ENCODE results near the gene CAMK2B.

Gene CAMK2B

GRCh38 chr7:44217223-44217714 is 108.1 kb downstream of the CAMK2B start:
- DNase-seq (ENCODE audit: low read depth), result no peak
- no peak overlapping the region for H3K4me3 ChIP-seq (ENCODE audit: low read length)
- TF ChIP-seq CTCF (conservative IDR thresholded peaks at IDR 0.05; ENCODE audit: low read depth, low read length), result no peak

GRCh38 chr7:44216521-44217222 is 108.7 kb downstream of the CAMK2B start:
- no peak for TF ChIP-seq CTCF (conservative IDR thresholded peaks at IDR 0.05; ENCODE audit: low read depth, low read length)
- no peak for DNase-seq (ENCODE audit: low read depth)
- no peak overlapping the region for H3K4me3 ChIP-seq (ENCODE audit: low read length)

GRCh38 chr7:44216019-44216418 is 109.4 kb downstream of the CAMK2B start:
- no peak for DNase-seq (ENCODE audit: low read depth)

GRCh38 chr7:44215531-44215930 is 109.9 kb downstream of the CAMK2B start:
- H3K4me3 ChIP-seq (ENCODE audit: low read length), result no peak overlapping the region
- DNase-seq (ENCODE audit: low read depth), result no peak
- no peak for TF ChIP-seq CTCF (conservative IDR thresholded peaks at IDR 0.05; ENCODE audit: low read depth, low read length)

More at GRCh38 chr7:44216019-44216418, 109.4 kb downstream of the CAMK2B start:
- no peak overlapping the region for H3K4me3 ChIP-seq (ENCODE audit: low read length)
- TF ChIP-seq CTCF (conservative IDR thresholded peaks at IDR 0.05; ENCODE audit: low read depth, low read length), result no peak

GRCh38 chr7:44213877-44214388 is 111.5 kb downstream of the CAMK2B start:
- TF ChIP-seq CTCF (conservative IDR thresholded peaks at IDR 0.05; ENCODE audit: low read depth, low read length), result no peak
- no peak overlapping the region for H3K4me3 ChIP-seq (ENCODE audit: low read length)
- DNase-seq (ENCODE audit: low read depth), result no peak

GRCh38 chr7:44213206-44213876 is 112.1 kb downstream of the CAMK2B start:
- no peak overlapping the region for H3K4me3 ChIP-seq (ENCODE audit: low read length)
- DNase-seq (ENCODE audit: low read depth), result no peak
- TF ChIP-seq CTCF (conservative IDR thresholded peaks at IDR 0.05; ENCODE audit: low read depth, low read length), result no peak

Data from retinal pigment epithelial cell (primary cell).